ENCODE measurements around the gene CYP27A1. TPM values are rescaled to one million over a fixed set of nuclear protein-coding genes. Genes with fewer than 3 reads are reported as not detected.

The CYP27A1 gene
- total and polyA plus RNA-seq, 9 donors: 22.0 to 59.5 (median 34.4) TPM

GRCh38 chr2:218821605-218822211, 39.8 kb downstream of the CYP27A1 start:
- TF ChIP-seq CTCF (IDR thresholded peaks at IDR 0.05) (no peak), POLR2A (IDR thresholded peaks at IDR 0.05) (no peak), EP300 (IDR thresholded peaks at IDR 0.05) (no peak)
- WGBS, 3 donors: 65 to 73% (median 70%) methylated on average over 9 of the region's 9 CpGs
- Histone ChIP-seq H3K4me3 (no peak overlapping the region), H3K36me3 (no peaks in the 10 kb centered on the region), H3K27ac (no peak overlapping the region), H3K4me1 (ENCODE audit: insufficient read depth) (no peaks in the 10 kb centered on the region), H3K27me3 (no peaks in the 10 kb centered on the region), H3K9me3 (no peaks in the 10 kb centered on the region)
- intact Hi-C loops (cut with DNase I): loop anchor here in 1 of 4 donors (10.0 kb wide), 1 partner anchor 87 kb away; no protein-coding TSS in a partner anchor
- no peak for DNase-seq

- Histone ChIP-seq H3K36me3 (no peaks in the 10 kb centered on the region), H3K9me3 (no peaks in the 10 kb centered on the region), H3K4me3 (no peak overlapping the region), H3K27me3 (no peaks in the 10 kb centered on the region), H3K4me1 (ENCODE audit: insufficient read depth) (no peaks in the 10 kb centered on the region), H3K27ac (no peak overlapping the region)
- WGBS, 3 donors: 61 to 79% (median 66%) methylated on average over 7 of the region's 7 CpGs
- intact Hi-C loops (cut with DNase I): loop anchor here in 1 of 4 donors (10.0 kb wide), 1 partner anchor 88 kb away; no protein-coding TSS in a partner anchor
- no peak for DNase-seq
- TF ChIP-seq POLR2A (IDR thresholded peaks at IDR 0.05): no peak
- TF ChIP-seq CTCF (IDR thresholded peaks at IDR 0.05): no peak
- no peak for TF ChIP-seq EP300 (IDR thresholded peaks at IDR 0.05)
These were observed 40.7 kb downstream of the CYP27A1 start for GRCh38 chr2:218822622-218823021.

GRCh38 chr2:218823196-218823855, 41.4 kb downstream of the CYP27A1 start:
- TF ChIP-seq POLR2A (IDR thresholded peaks at IDR 0.05) (no peak), EP300 (IDR thresholded peaks at IDR 0.05) (no peak), CTCF (IDR thresholded peaks at IDR 0.05) (no peak)
- no peak overlapping the region for H3K27ac ChIP-seq
- no peaks in the 10 kb centered on the region for H3K27me3 ChIP-seq
- no peaks in the 10 kb centered on the region for H3K4me1 ChIP-seq (ENCODE audit: insufficient read depth)
- 85 to 86% (median 86%) methylated on average over 9 of the region's 9 CpGs for WGBS, 3 donors
- H3K9me3 ChIP-seq: no peaks in the 10 kb centered on the region
- intact Hi-C loops (cut with DNase I): loop anchor here in 1 of 4 donors (10.0 kb wide), 1 partner anchor 89 kb away; no protein-coding TSS in a partner anchor
- no peak for DNase-seq
- no peaks in the 10 kb centered on the region for H3K36me3 ChIP-seq
- H3K4me3 ChIP-seq: no peak overlapping the region

- Histone ChIP-seq H3K27me3 (no peaks in the 10 kb centered on the region), H3K4me1 (ENCODE audit: insufficient read depth) (no peaks in the 10 kb centered on the region), H3K9me3 (no peaks in the 10 kb centered on the region), H3K4me3 (no peak overlapping the region), H3K27ac (no peak overlapping the region), H3K36me3 (no peaks in the 10 kb centered on the region)
- no peak for DNase-seq
- WGBS, 3 donors: 89 to 95% (median 92%) methylated on average over 7 of the region's 7 CpGs
- no peak for TF ChIP-seq POLR2A (IDR thresholded peaks at IDR 0.05)
- TF ChIP-seq EP300 (IDR thresholded peaks at IDR 0.05): no peak
- TF ChIP-seq CTCF (IDR thresholded peaks at IDR 0.05): no peak
- intact Hi-C loops (cut with DNase I): loop anchor here in 1 of 4 donors (10.0 kb wide), 1 partner anchor 89 kb away; no protein-coding TSS in a partner anchor
These were observed 42.1 kb downstream of the CYP27A1 start for GRCh38 chr2:218824004-218824403.
